Measurements from ENCODE around the gene GALR3.
"Not testable (repeated sequence)": the region's sequence is repeated elsewhere in the genome, so short reads cannot be mapped to it uniquely, and the experiment has no call there.

GALR3 gene

GRCh38 chr22:37797259-37797658 lies 25.9 kb upstream of the GALR3 start:
- not testable (repeated sequence) for H3K27me3 Mint-ChIP-seq; H3K36me3 Mint-ChIP-seq (ENCODE audit: low read depth); H3K9me3 Mint-ChIP-seq; H3K27ac Mint-ChIP-seq; H3K4me1 Mint-ChIP-seq (ENCODE audit: low read depth); H3K4me3 Mint-ChIP-seq

- Mint-ChIP-seq H3K9me3 (no peaks in the 10 kb centered on the region), H3K27ac (no peak overlapping the region), H3K4me1 (ENCODE audit: low read depth) (peaks cover 7% of the 10 kb centered on the region), H3K27me3 (peaks cover 10% of the 10 kb centered on the region), H3K36me3 (ENCODE audit: low read depth) (no peaks in the 10 kb centered on the region), H3K4me3 (no peak overlapping the region)
Measured at GRCh38 chr22:37797874-37798500, 25.2 kb upstream of the GALR3 start.

- Mint-ChIP-seq H3K27me3 (peaks cover 24% of the 10 kb centered on the region), H3K4me1 (ENCODE audit: low read depth) (peaks cover 10% of the 10 kb centered on the region)
- H3K27ac Mint-ChIP-seq; H3K4me3 Mint-ChIP-seq; H3K9me3 Mint-ChIP-seq; H3K36me3 Mint-ChIP-seq (ENCODE audit: low read depth): not testable (repeated sequence)
Measured at GRCh38 chr22:37799979-37800378, 23.2 kb upstream of the GALR3 start.

GRCh38 chr22:37801946-37802309 lies 21.3 kb upstream of the GALR3 start:
- Mint-ChIP-seq H3K27me3 (peaks cover 41% of the 10 kb centered on the region), H3K36me3 (ENCODE audit: low read depth) (no peaks in the 10 kb centered on the region), H3K27ac (no peak overlapping the region), H3K4me3 (peak overlapping the region; percentile 39), H3K9me3 (no peaks in the 10 kb centered on the region), H3K4me1 (ENCODE audit: low read depth) (peaks cover 25% of the 10 kb centered on the region)

GRCh38 chr22:37802310-37803194 lies 20.6 kb upstream of the GALR3 start:
- Mint-ChIP-seq H3K36me3 (ENCODE audit: low read depth) (no peaks in the 10 kb centered on the region), H3K9me3 (no peaks in the 10 kb centered on the region), H3K4me3 (peak overlapping the region; percentile 63), H3K27me3 (peaks cover 48% of the 10 kb centered on the region), H3K4me1 (ENCODE audit: low read depth) (peaks cover 31% of the 10 kb centered on the region), H3K27ac (no peak overlapping the region)

- H3K4me1 Mint-ChIP-seq (ENCODE audit: low read depth), result peaks cover 36% of the 10 kb centered on the region
- H3K27me3 Mint-ChIP-seq, result peaks cover 50% of the 10 kb centered on the region
- H3K36me3 Mint-ChIP-seq (ENCODE audit: low read depth), result no peaks in the 10 kb centered on the region
- H3K4me3 Mint-ChIP-seq, result peak overlapping the region; percentile 63
- H3K27ac Mint-ChIP-seq, result no peak overlapping the region
- no peaks in the 10 kb centered on the region for H3K9me3 Mint-ChIP-seq
Measured at GRCh38 chr22:37803195-37803638, 20.0 kb upstream of the GALR3 start.

GRCh38 chr22:37803639-37804351 lies 19.4 kb upstream of the GALR3 start:
- Mint-ChIP-seq H3K27ac (no peak overlapping the region), H3K4me1 (ENCODE audit: low read depth) (peaks cover 41% of the 10 kb centered on the region), H3K36me3 (ENCODE audit: low read depth) (no peaks in the 10 kb centered on the region), H3K27me3 (peaks cover 56% of the 10 kb centered on the region), H3K4me3 (peak overlapping the region; percentile 37), H3K9me3 (no peaks in the 10 kb centered on the region)

- H3K27ac Mint-ChIP-seq, result no peak overlapping the region
- no peaks in the 10 kb centered on the region for H3K9me3 Mint-ChIP-seq
- H3K27me3 Mint-ChIP-seq, result peaks cover 62% of the 10 kb centered on the region
- H3K36me3 Mint-ChIP-seq (ENCODE audit: low read depth), result no peaks in the 10 kb centered on the region
- H3K4me3 Mint-ChIP-seq, result peak overlapping the region; percentile 37
- peaks cover 41% of the 10 kb centered on the region for H3K4me1 Mint-ChIP-seq (ENCODE audit: low read depth)
Measured at GRCh38 chr22:37804352-37804880, 18.8 kb upstream of the GALR3 start.

GRCh38 chr22:37804881-37805809 lies 18.0 kb upstream of the GALR3 start:
- H3K36me3 Mint-ChIP-seq (ENCODE audit: low read depth), result no peaks in the 10 kb centered on the region
- H3K27ac Mint-ChIP-seq, result no peak overlapping the region
- H3K4me1 Mint-ChIP-seq (ENCODE audit: low read depth), result peaks cover 41% of the 10 kb centered on the region
- H3K9me3 Mint-ChIP-seq, result no peaks in the 10 kb centered on the region
- peak overlapping the region; percentile 72 for H3K4me3 Mint-ChIP-seq
- H3K27me3 Mint-ChIP-seq, result peaks cover 66% of the 10 kb centered on the region

GRCh38 chr22:37805810-37806277 lies 17.3 kb upstream of the GALR3 start:
- H3K27ac Mint-ChIP-seq, result no peak overlapping the region
- no peaks in the 10 kb centered on the region for H3K36me3 Mint-ChIP-seq (ENCODE audit: low read depth)
- no peaks in the 10 kb centered on the region for H3K9me3 Mint-ChIP-seq
- peak overlapping the region; percentile 72 for H3K4me3 Mint-ChIP-seq
- H3K4me1 Mint-ChIP-seq (ENCODE audit: low read depth), result peaks cover 41% of the 10 kb centered on the region
- peaks cover 62% of the 10 kb centered on the region for H3K27me3 Mint-ChIP-seq

- H3K36me3 Mint-ChIP-seq (ENCODE audit: low read depth), result no peaks in the 10 kb centered on the region
- no peak overlapping the region for H3K27ac Mint-ChIP-seq
- peaks cover 41% of the 10 kb centered on the region for H3K4me1 Mint-ChIP-seq (ENCODE audit: low read depth)
- H3K4me3 Mint-ChIP-seq, result peak overlapping the region; percentile 81
- no peaks in the 10 kb centered on the region for H3K9me3 Mint-ChIP-seq
- peaks cover 62% of the 10 kb centered on the region for H3K27me3 Mint-ChIP-seq
Measured at GRCh38 chr22:37806409-37807333, 16.5 kb upstream of the GALR3 start.

GRCh38 chr22:37807410-37808293 lies 15.5 kb upstream of the GALR3 start, which contains the start of gene GCAT:
GCAT (plus strand) TSS chr22:37807934; CDS start chr22:37807968, 34 bp downstream.
- no peaks in the 10 kb centered on the region for H3K36me3 Mint-ChIP-seq (ENCODE audit: low read depth)
- peaks cover 62% of the 10 kb centered on the region for H3K27me3 Mint-ChIP-seq
- no peaks in the 10 kb centered on the region for H3K9me3 Mint-ChIP-seq
- H3K4me3 Mint-ChIP-seq, result peak within 1 kb of the TSS; percentile 81
- peaks cover 37% of the 10 kb centered on the region for H3K4me1 Mint-ChIP-seq (ENCODE audit: low read depth)
- no peak within 1 kb of the TSS for H3K27ac Mint-ChIP-seq

All from stimulated activated naive CD8-positive, alpha-beta T cell treated with anti-CD3 and anti-CD28 coated beads, Interleukin-15, Interleukin-2, amounts not matched to agents 100 ng/mL and 50 ng/mL, for 24 hours (primary cell).